SK-N-SH (cell line): ENCODE data around the gene JAKMIP3. TPM values are rescaled to one million over a fixed set of nuclear protein-coding genes. Genes with fewer than 3 reads are reported as not detected.

ENCODE experiments used
- CTCF ChIA-PET: fragments of 300-600, 350-600 bp; formaldehyde crosslinking; extraction: SDS; loops from one replicate; lab custom pipeline; 2021; lab: Yijun Ruan, JAX
- POLR2A ChIA-PET: fragments of 350-600 bp; sonication (Branson Sonifier 250); formaldehyde crosslinking; extraction: SDS; loops from one replicate; lab custom pipeline; 2020; ENCODE audit warnings: antibody characterized with exemption, inconsistent platforms; lab: Yijun Ruan, JAX
- DNase-seq: peaks from one replicate; pipeline ENCODE4 v3.0.0; 2012
- H2AFZ ChIP-seq: fragments of 200-600 bp; sonication (generic); 2 replicates; pipeline ENCODE4 v1.8.1; 2016; ENCODE audit warnings: antibody characterized with exemption, mild to moderate bottlenecking, low read depth
- H3F3A ChIP-seq: fragments of 200-600 bp; sonication (generic); replicated peaks from 2 replicates; pipeline ENCODE3; 2016; ENCODE audit warnings: antibody characterized with exemption, mild to moderate bottlenecking; ENCODE audit not compliant: insufficient read depth
- H3K27ac ChIP-seq, 2 experiments: fragments of 200-500 bp in 1 of 2; fragments of 200-600 bp in 1 of 2; sonication (Bioruptor generic) in 1 of 2; sonication (generic), shearing (Covaris generic) in 1 of 2; 2 replicates each; pipeline versions ENCODE4 v1.5.1 to v1.6.1; 2014 to 2016; ENCODE audit warnings: low read depth in 2 of 2, inconsistent platforms in 1 of 2, low read length in 1 of 2, mild to moderate bottlenecking in 1 of 2, mixed read lengths in 1 of 2
- H3K27me3 ChIP-seq: fragments of 200-600 bp; sonication (generic), shearing (Covaris generic); 2 replicates; pipeline ENCODE4 v1.6.1; 2016; ENCODE audit warnings: mixed run types; ENCODE audit not compliant: insufficient read depth
- H3K36me3 ChIP-seq, 2 experiments: fragments of 200-500 bp in 1 of 2; fragments of 200-600 bp in 1 of 2; sonication (Bioruptor generic) in 1 of 2; sonication (generic) in 1 of 2; replicated peaks in 1 of 2; 2 replicates each; pipeline versions ENCODE3 to v1.5.1; 2014 to 2016; ENCODE audit warnings: low read length in 1 of 2, mild to moderate bottlenecking in 1 of 2; ENCODE audit not compliant: insufficient read depth in 2 of 2, control insufficient read depth in 1 of 2
- H3K4me1 ChIP-seq, 2 experiments: fragments of 200-500 bp in 1 of 2; fragments of 200-600 bp in 1 of 2; sonication (Bioruptor generic) in 1 of 2; sonication (generic), shearing (Covaris generic) in 1 of 2; 2 replicates each; pipeline versions ENCODE4 v1.5.1 to v1.6.1; 2014 to 2016; ENCODE audit warnings: low read depth in 1 of 2, low read length in 1 of 2, mixed run types in 1 of 2; ENCODE audit not compliant: insufficient read depth in 2 of 2, control insufficient read depth in 1 of 2
- H3K4me2 ChIP-seq: fragments of 200-600 bp; sonication (generic), shearing (Covaris generic); 2 replicates; pipeline ENCODE4 v1.6.1; 2017; ENCODE audit warnings: mixed run types
- H3K4me3 ChIP-seq, 2 experiments: fragments of 200-500 bp in 1 of 2; fragments of 200-600 bp in 1 of 2; sonication (Bioruptor generic) in 1 of 2; sonication (generic), shearing (Covaris generic) in 1 of 2; 2 replicates each; pipeline versions ENCODE4 v1.5.1 to v1.8.1; 2014 to 2016; ENCODE audit warnings: low read depth in 2 of 2, inconsistent platforms in 1 of 2, low read length in 1 of 2, mild to moderate bottlenecking in 1 of 2, mixed read lengths in 1 of 2, moderate library complexity in 1 of 2
- H3K79me2 ChIP-seq: fragments of 200-600 bp; sonication (generic); 2 replicates; pipeline ENCODE4 v1.8.1; 2017; ENCODE audit warnings: mild to moderate bottlenecking; ENCODE audit not compliant: insufficient read depth
- H3K9ac ChIP-seq: fragments of 200-600 bp; sonication (generic); 2 replicates; pipeline ENCODE4 v1.6.1; 2017; ENCODE audit warnings: mixed run types
- H3K9me2 ChIP-seq: fragments of 200-600 bp; sonication (generic); 2 replicates; pipeline ENCODE4 v1.6.1; 2017; ENCODE audit warnings: mixed run types
- H3K9me3 ChIP-seq: fragments of 200-600 bp; sonication (generic); 2 replicates; pipeline ENCODE4 v1.6.1; 2017; ENCODE audit warnings: mixed run types, mild to moderate bottlenecking, moderate library complexity
- H4K20me1 ChIP-seq: fragments of 200-600 bp; sonication (generic); 2 replicates; pipeline ENCODE4 v1.6.1; 2017; ENCODE audit warnings: mild to moderate bottlenecking, mixed run types; ENCODE audit not compliant: insufficient read depth
- EP300 ChIP-seq, 2 experiments: IDR thresholded peaks; 2 replicates each; pipeline versions ENCODE4 v1.4.0 to v1.6.1; 2012; ENCODE audit warnings: borderline replicate concordance in 1 of 2, low read depth in 1 of 2, low read length in 1 of 2
- EZH2phosphoT487 ChIP-seq: fragments of 200-600 bp; sonication (generic); IDR thresholded peaks from 2 replicates; pipeline ENCODE4 v1.6.1; 2017; ENCODE audit warnings: low read depth, mixed run types, mild to moderate bottlenecking, antibody characterized with exemption, moderate library complexity, borderline replicate concordance
- FOSL2 ChIP-seq: IDR thresholded peaks from 2 replicates; pipeline ENCODE4 v1.4.0; 2012; ENCODE audit warnings: low read depth, mild to moderate bottlenecking, moderate library complexity, borderline replicate concordance
- FOXJ3 ChIP-seq: sonication (generic); formaldehyde crosslinking; IDR thresholded peaks from 2 replicates; pipeline ENCODE4 v1.5.1; 2020; ENCODE audit warnings: mild to moderate bottlenecking, missing genetic modification reagents
- FOXM1 ChIP-seq: IDR thresholded peaks from 2 replicates; pipeline ENCODE4 v1.4.0; 2012; ENCODE audit warnings: low read depth, mild to moderate bottlenecking
- JUND ChIP-seq: IDR thresholded peaks from 2 replicates; pipeline ENCODE4 v1.4.0; 2012
- MXI1 ChIP-seq: IDR thresholded peaks from 2 replicates; pipeline ENCODE4 v1.6.1; 2012; ENCODE audit warnings: mild to moderate bottlenecking, low read depth, low read length, improper control_type of control experiment
- NFIC ChIP-seq: IDR thresholded peaks from 2 replicates; pipeline ENCODE4 v1.4.0; 2012; ENCODE audit warnings: borderline replicate concordance
- RCOR1 ChIP-seq: fragments of 150-350 bp; IDR thresholded peaks from 2 replicates; pipeline ENCODE4 v1.6.1; 2017; ENCODE audit warnings: antibody characterized with exemption, low read length
- RXRA ChIP-seq: IDR thresholded peaks from 2 replicates; pipeline ENCODE4 v1.4.0; 2012; ENCODE audit warnings: low read depth, mild to moderate bottlenecking, borderline replicate concordance
- TCF12 ChIP-seq: IDR thresholded peaks from 2 replicates; pipeline ENCODE4 v1.4.0; 2012
- USF1 ChIP-seq: IDR thresholded peaks from 2 replicates; pipeline ENCODE4 v1.4.0; 2012; ENCODE audit warnings: low read depth, borderline replicate concordance
- YY1 ChIP-seq: IDR thresholded peaks from 2 replicates; pipeline ENCODE4 v1.4.0; 2012; ENCODE audit warnings: low read depth, mild to moderate bottlenecking
- WGBS: methylation state at CpG from one replicate; pipeline ENCODE4 v1.1.6; 2017; ENCODE audit warnings: low lambda C conversion rate; 5-methylcytosine and 5-hydroxymethylcytosine counted together
- polyA plus RNA-seq, 3 experiments: library from polyadenylated mRNA; depleted of rRNA; stranded (reverse); fragments of >200 nt; gene quantifications; 2 replicates each; pipeline ENCODE4 v1.2.3, GENCODE V29; 2012
- TF ChIP-seq, protein P1 (sequence below): fragments of 200-600 bp; sonication (generic); IDR thresholded peaks from 2 replicates; pipeline ENCODE4 v1.6.1; 2017; ENCODE audit warnings: antibody characterized with exemption, mild to moderate bottlenecking, moderate library complexity

The JAKMIP3 gene
- polyA plus RNA-seq, 1 of the 3 experiments (the other 2 are of a cell fraction), result 0.02 TPM

GRCh38 chr10:132040046-132040445, 25.7 kb upstream of the JAKMIP3 start:
- H3K27me3 ChIP-seq, result peaks cover 12% of the 10 kb centered on the region; the same call in 1 of the 2 replicates

GRCh38 chr10:132041340-132041739, 24.4 kb upstream of the JAKMIP3 start:
- Histone ChIP-seq H3K36me3 (no peaks in the 10 kb centered on the region), H3K4me3 (no peak overlapping the region), H3K27ac (no peak overlapping the region), H4K20me1 (no peaks in the 10 kb centered on the region), H2AFZ (no peak overlapping the region), H3K79me2 (no peaks in the 10 kb centered on the region), H3K4me1 (no peaks in the 10 kb centered on the region), H3F3A (no peaks in the 10 kb centered on the region), H3K9me2 (no peaks in the 10 kb centered on the region)
- no peak for DNase-seq
- no CpG with 5 or more reads among the region's 15 CpGs for WGBS
- TF ChIP-seq TCF12, result no peak
- TF ChIP-seq, all 33 proteins: peak for 0
- CTCF ChIA-PET, result no interaction called here
- POLR2A ChIA-PET, result no interaction called here
- Histone ChIP-seq H3K9ac (no peak overlapping the region), H3K9me3 (no peaks in the 10 kb centered on the region), H3K27me3 (peaks cover 12% of the 10 kb centered on the region; the same call in 1 of the 2 replicates), H3K4me2 (no peak overlapping the region)

More at GRCh38 chr10:132040046-132040445, 25.7 kb upstream of the JAKMIP3 start:
- no peak overlapping the region for H3K27ac ChIP-seq
- H2AFZ ChIP-seq, result no peak overlapping the region
- H3K4me3 ChIP-seq, result no peak overlapping the region
- DNase-seq, result no peak
- no peaks in the 10 kb centered on the region for H3F3A ChIP-seq
- no peaks in the 10 kb centered on the region for H4K20me1 ChIP-seq
- TF ChIP-seq NFIC (no peak), EP300 (IDR thresholded peaks at IDR 0.05; ENCODE audit: borderline replicate concordance in 1 of 2, low read depth in 1 of 2, low read length in 1 of 2) (no peak), YY1 (no peak), MXI1 (no peak), RCOR1 (no peak), RXRA (no peak), FOXM1 (no peak), FOSL2 (no peak), USF1 (no peak), JUND (no peak), FOXJ3 (no peak), EZH2phosphoT487 (no peak)
- TF ChIP-seq, protein P1, sequence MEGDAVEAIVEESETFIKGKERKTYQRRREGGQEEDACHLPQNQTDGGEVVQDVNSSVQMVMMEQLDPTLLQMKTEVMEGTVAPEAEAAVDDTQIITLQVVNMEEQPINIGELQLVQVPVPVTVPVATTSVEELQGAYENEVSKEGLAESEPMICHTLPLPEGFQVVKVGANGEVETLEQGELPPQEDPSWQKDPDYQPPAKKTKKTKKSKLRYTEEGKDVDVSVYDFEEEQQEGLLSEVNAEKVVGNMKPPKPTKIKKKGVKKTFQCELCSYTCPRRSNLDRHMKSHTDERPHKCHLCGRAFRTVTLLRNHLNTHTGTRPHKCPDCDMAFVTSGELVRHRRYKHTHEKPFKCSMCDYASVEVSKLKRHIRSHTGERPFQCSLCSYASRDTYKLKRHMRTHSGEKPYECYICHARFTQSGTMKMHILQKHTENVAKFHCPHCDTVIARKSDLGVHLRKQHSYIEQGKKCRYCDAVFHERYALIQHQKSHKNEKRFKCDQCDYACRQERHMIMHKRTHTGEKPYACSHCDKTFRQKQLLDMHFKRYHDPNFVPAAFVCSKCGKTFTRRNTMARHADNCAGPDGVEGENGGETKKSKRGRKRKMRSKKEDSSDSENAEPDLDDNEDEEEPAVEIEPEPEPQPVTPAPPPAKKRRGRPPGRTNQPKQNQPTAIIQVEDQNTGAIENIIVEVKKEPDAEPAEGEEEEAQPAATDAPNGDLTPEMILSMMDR, result no peak
- WGBS, result 66% methylated on average over 3 of the region's 9 CpGs
- CTCF ChIA-PET, result interaction anchor here (1.7 to 3.5 kb wide), 3 partner anchors 17 to 154 kb away, joined by 8 to 23 read pairs (median 9); no protein-coding TSS in a partner anchor
- H3K9me2 ChIP-seq, result no peaks in the 10 kb centered on the region
- POLR2A ChIA-PET, result no interaction called here
- no peaks in the 10 kb centered on the region for H3K9me3 ChIP-seq
- no peak overlapping the region for H3K4me2 ChIP-seq
- H3K79me2 ChIP-seq, result no peaks in the 10 kb centered on the region
- no peak overlapping the region for H3K9ac ChIP-seq
- H3K36me3 ChIP-seq, result no peaks in the 10 kb centered on the region
- H3K4me1 ChIP-seq, result peaks cover 0 to 3% of the 10 kb centered on the region in 2 experiments; a peak in 1 of 4 replicates
